ENCODE data around the gene RBCK1. TPM values are rescaled to one million over a fixed set of nuclear protein-coding genes. Genes with fewer than 3 reads are reported as not detected.

The RBCK1 gene
- total and polyA plus RNA-seq, 2 donors (not counting 3 experiments of a cell fraction or from before 2014, with no cell fraction given), result 80.4 to 82.7 TPM

GRCh38 chr20:403582-403957, 4.5 kb upstream of the RBCK1 start:
- ChIA-PET POLR2A (no interaction called here), CTCF (interaction anchor here (1.1 kb wide), 1 partner anchor 28 kb away, joined by 3 read pairs; no protein-coding TSS in a partner anchor)
- TF ChIP-seq POLR2AphosphoS5 (IDR thresholded peaks at IDR 0.05; ENCODE audit: insufficient read depth, low read depth, low read length) (no peak), CTCF (IDR thresholded peaks at IDR 0.05; ENCODE audit: extremely low read depth in 1 of 2, insufficient read depth in 1 of 2, low read depth in 1 of 2, low read length in 2 of 2) (no peak), POLR2A (IDR thresholded peaks at IDR 0.05; ENCODE audit: low read depth, low read length) (no peak), MYC (IDR thresholded peaks at IDR 0.05; ENCODE audit: low read depth, low read length) (no peak), EZH2 (IDR thresholded peaks at IDR 0.05; ENCODE audit: borderline replicate concordance, low read depth, low read length, severe bottlenecking) (no peak), GATA2 (IDR thresholded peaks at IDR 0.05; ENCODE audit: insufficient read depth, insufficient read length, low read depth, low read length) (no peak), JUN (IDR thresholded peaks at IDR 0.05; ENCODE audit: borderline replicate concordance, insufficient read depth, insufficient read length, low read depth) (no peak), FOS (IDR thresholded peaks at IDR 0.05; ENCODE audit: borderline replicate concordance, insufficient read depth, low read length) (no peak)
- TF ChIP-seq, protein P1, sequence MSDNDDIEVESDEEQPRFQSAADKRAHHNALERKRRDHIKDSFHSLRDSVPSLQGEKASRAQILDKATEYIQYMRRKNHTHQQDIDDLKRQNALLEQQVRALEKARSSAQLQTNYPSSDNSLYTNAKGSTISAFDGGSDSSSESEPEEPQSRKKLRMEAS (IDR thresholded peaks at IDR 0.05; ENCODE audit: insufficient read depth, insufficient read length), result no peak
- Histone ChIP-seq H3K9ac (replicated peaks; ENCODE audit: extremely low read depth, insufficient read depth, low read length) (no peak overlapping the region), H3K4me3 (replicated peaks in 1 of 3; ENCODE audit: insufficient read depth in 1 of 3, low read depth in 1 of 3, low read length in 3 of 3) (no peak overlapping the region), H3K9me1 (replicated peaks; ENCODE audit: control insufficient read depth, extremely low read depth, insufficient read depth, low read length) (no peaks in the 10 kb centered on the region), H3K4me1 (ENCODE audit: control insufficient read depth, extremely low read depth, insufficient read depth, low read length) (peaks cover 5% of the 10 kb centered on the region), H3K36me3 (ENCODE audit: control insufficient read depth in 2 of 2, extremely low read depth in 1 of 2, insufficient read depth in 2 of 2, low read length in 2 of 2) (peaks cover 0 to under 1% of the 10 kb centered on the region in 2 experiments), H3K9me3 (replicated peaks; ENCODE audit: control insufficient read depth, insufficient read depth, low read length) (no peaks in the 10 kb centered on the region), H3K27me3 (ENCODE audit: control insufficient read depth in 2 of 2, insufficient read depth in 2 of 2, low read length in 2 of 2) (no peaks in the 10 kb centered on the region), H3K27ac (ENCODE audit: insufficient read depth, low read depth, low read length) (no peak overlapping the region), H3K4me2 (ENCODE audit: insufficient read depth, low read length) (no peak overlapping the region), H3K79me2 (ENCODE audit: control insufficient read depth, insufficient read depth, low read length) (peaks cover 4% of the 10 kb centered on the region), H2AFZ (ENCODE audit: low read depth, low read length) (no peak overlapping the region), H4K20me1 (replicated peaks; ENCODE audit: control insufficient read depth, extremely low read depth, insufficient read depth, low read length) (no peaks in the 10 kb centered on the region)
- DNase-seq (ENCODE audit: low read depth, low spot score), result no peak
- no peak for FAIRE-seq
- intact Hi-C loops (cut with micrococcal nuclease) (no loop called here), dilution Hi-C loops (cut with MboI; ENCODE audit: extremely low pct_ligation_motif_present, low sequenced_read_pairs) (no loop called here)
- no TSS peak for BruUV-seq (replicated peaks)

All from endothelial cell of umbilical vein (primary cell).